ENCODE data around the gene TPSD1.

Gene TPSD1

DNA sequence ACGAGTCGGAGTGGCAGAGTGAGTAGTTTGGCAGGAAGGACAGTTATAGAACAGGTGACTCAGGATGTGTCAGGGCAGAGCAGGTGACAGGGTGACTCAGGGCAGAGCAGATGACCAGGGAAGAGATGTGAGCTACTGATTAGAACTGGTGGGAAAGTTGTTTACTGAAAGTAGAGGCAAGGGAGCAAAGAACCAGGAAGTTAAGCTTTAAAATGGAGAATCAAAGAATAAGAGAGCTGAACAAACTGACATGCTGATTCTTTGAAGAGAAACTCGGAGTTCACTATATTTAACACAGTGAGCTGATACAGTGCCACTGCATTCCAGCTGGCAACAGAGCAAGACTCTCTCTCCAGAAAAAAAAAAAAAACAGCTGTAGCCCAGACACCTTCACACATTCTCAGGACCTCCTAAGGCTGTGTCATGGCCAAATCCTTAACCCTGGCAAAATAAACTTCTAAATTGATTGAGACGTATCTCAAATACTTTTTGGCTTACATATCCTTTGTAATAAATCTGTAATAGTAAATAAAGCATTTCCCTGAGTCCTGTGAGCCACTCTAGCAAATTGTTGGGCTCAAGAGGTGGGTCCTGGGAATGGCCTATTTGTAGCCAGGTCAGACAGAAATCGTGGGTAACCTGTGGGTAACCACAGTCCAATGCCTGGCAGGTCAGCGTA lies 41.3 kb downstream of the TPSD1 start:
- in situ Hi-C loops (cut with MboI; ENCODE audit: low sequenced_read_pairs) = no loop called here

DNA sequence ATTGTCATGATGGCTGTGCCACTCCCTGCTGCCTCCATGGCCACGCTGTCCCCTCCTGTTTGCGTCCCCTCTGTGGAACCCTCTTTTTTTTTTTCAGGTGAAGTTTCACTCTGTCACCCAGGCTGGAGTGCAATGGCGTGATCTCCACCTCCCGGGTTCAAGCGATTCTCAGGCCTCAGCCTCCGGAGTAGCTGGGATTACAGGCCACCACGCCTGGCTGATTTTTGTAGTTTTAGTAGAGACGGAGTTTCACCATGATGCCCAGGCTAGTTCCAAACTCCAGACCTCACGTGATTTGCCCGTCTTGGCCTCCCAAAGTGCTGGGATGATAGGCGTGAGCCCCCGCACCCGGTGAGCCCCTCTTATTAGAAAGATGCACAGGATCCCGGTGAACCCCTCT lies 42.5 kb downstream of the TPSD1 start:
- in situ Hi-C loops (cut with MboI; ENCODE audit: low sequenced_read_pairs) = no loop called here

DNA sequence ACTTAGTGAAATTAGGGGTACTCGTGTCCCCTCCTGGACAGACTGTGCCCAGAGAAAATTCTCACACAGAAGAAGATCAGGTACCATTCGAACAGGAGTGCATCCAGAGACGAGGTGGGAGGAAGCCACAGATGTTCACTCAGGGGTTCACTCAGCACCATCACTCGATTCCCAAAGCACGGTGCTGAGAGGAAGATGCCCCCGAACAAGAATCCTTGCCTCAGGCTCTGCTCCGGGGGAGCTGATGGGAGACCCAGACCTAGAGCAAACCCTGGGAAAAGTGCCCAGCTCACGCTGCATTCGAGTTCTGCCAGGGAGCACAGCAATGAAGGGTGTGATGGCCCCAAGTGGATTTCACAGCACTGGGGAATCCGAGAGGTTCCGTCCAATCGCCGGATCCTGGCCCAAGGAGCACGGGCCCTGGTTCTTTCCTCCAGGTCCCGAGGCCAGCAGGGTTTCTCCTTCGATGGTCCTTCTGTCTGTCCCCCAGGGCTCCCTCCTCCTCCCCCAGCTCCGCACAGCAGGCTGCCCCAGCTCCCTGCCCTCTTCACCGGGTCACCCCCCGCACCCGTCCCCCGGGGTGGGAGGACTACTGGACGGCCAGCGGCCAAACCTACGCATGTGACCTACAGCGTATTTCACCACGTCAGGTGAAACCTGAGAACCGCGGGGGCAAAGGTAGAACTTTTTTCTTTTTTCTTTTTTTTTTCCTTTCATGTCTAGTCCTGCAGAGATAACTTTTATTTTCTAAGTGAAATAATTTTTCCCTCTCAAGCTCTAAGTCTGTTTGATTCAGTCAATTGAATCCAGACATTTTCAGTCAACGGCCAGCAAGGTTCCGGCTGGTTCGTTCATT lies 43.4 kb downstream of the TPSD1 start:
- in situ Hi-C loops (cut with MboI; ENCODE audit: low sequenced_read_pairs) = no loop called here

DNA sequence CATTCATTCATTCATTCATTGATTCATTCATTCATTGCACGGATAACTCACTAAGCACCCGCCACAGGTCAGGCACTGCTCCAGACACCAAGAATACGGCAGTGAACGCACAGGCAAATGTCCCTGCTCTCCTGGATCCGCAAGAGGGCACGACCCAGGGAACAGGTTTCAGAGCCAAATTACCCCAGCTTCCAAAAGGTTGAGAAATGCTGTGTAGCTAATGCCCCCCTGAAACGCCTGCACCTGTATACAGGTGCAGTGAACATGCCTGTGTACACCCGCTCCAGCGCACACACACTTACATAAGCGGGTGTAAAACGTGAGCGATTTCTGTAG lies 44.0 kb downstream of the TPSD1 start:
- in situ Hi-C loops (cut with MboI; ENCODE audit: low sequenced_read_pairs) = no loop called here

DNA sequence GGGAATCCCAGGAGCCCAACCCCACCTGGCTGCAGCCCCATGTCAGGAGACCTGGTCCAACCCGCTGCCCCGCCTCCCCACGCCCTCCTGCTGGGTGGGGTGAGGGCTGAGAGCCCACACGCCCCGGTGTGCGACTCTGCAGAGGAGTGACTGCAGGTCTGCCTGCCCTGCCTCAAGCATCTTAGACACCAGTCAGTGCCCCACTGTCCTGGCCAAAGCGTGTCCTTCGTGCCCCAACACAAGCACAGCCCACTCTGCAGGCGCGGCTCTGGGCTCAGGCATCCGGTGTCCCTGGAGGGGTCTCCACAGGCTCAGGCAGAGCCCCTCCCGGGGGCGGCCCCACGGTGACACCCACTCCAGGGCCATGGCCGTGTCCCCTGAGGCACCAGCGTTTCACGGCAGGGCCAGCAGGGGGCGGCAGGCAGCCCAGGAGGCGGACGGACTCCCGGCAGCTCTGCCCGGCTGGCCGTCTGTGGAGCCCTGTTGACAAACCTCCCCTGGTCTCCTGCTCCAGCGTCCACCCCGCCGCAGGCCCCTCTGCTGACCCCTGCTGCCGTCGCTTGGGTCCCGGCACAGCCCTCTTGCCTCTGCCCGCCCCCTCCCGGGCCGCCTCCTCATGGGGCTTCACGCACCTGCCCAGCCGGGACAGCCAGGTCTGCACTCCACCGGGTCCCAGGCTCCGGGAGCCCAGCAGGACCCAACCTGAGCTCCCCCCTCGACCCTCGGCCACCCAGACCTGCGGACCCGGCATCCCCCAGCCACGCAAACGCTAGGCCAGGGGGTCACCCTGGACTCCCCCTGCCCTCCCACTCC lies 45.0 kb downstream of the TPSD1 start:
- in situ Hi-C loops (cut with MboI; ENCODE audit: low sequenced_read_pairs) = no loop called here

DNA sequence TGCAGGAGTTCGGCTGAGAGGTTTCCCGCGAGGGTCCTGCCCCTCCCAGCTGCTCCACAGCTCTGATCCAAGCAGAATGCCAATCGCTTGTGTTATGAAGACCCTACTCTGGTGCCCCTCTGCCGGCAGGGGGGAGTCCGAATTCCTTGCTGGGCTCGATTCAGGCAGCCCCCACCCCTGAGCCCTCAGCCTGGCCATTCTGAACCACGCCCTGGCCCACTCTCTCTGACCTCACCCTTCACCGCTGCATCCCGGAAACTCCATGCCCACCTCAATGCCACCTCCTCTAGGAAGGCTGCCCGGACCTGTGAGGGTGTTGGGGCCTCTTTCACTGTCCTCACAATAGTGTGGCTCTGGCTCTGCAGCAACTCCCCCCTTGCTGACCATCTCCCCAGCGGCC lies 45.7 kb downstream of the TPSD1 start:
- in situ Hi-C loops (cut with MboI; ENCODE audit: low sequenced_read_pairs) = no loop called here

DNA sequence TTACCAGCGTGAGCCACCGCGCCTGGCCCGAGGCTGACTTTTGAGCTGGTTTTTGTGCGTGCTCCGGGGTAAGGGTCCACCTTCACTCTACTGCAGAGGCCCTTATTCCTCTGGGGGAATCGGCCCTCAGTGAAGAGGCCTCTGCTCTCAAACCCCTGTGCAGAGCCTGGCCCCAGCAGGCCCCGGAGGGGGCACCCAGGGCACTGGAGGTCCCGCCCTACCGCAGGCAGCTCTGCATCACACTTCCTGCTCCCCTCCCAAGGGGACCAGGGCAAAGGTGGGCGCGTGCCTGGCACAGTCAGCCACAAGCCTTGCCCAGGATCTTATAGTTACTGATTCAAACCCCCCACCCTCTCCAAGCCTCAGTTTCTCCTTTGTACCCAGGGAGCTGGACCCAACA lies 50.0 kb downstream of the TPSD1 start:
- in situ Hi-C loops (cut with MboI; ENCODE audit: low sequenced_read_pairs) = no loop called here

DNA sequence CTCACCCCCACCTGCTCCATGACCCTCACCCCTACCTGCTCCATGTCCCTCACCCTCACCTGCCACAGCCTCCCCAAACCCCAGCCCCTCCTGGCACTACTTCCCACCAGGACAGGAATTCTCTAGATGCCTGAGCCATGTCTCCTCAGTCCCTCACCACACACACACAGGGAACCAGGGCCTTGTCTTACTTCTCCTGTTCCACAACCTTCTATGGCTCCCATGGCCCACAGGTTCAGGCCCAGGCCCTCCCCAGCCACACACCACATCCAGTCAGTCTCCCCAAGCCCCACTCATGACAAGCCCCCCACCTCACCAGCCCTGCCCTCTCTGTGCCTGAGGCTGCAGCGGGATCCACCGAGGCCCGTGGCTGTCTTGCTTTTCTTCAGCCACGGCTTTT lies 50.5 kb downstream of the TPSD1 start:
- in situ Hi-C loops (cut with MboI; ENCODE audit: low sequenced_read_pairs) = no loop called here

DNA sequence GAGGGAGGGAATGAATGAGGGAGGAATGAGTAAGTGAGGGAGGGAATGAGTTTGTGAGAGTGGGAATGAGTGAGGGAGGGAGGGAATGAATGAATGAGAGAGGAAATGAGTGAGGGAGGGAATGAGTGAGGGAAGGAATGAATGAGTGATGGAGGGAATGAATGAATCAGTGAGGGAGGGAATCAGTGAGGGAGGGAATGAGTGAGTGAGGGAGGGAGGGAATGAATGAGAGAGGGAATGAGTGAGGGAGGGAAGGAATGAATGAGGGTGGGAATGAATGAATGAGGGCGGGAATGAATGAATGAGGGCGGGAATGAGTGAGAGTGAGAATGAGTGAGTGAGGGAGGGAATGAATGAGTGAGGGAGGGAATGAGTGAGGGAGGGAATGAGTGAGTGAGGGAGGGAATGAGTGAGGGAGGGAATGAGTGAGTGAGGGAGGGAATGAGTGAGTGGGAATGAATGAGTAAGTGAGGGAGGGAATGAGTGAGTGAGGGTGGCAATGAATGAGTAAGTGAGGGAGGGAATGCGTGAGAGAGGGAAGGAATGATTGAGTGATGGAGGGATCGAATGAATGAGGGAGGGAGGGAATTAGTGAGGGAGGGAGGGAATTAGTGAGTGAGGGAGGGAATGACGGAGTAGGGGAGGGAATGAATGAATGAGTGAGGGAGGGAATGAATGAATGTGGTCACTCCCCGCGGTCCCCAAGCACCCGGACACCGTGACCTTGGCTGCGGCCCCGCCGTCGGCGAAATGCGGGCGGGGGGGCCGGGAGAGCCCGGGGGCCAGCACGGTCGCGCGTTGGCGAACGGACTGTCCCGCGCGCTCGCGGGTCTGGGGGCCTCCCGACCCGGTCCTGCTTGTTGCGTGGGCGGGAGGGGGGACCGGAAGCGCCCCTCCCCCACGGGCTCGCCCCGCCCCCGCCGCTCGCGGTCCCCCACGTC lies 52.4 kb downstream of the TPSD1 start:
- in situ Hi-C loops (cut with MboI; ENCODE audit: low sequenced_read_pairs) = no loop called here
